HEK293 (cell line): Measurements from ENCODE around the gene INO80C.

Source experiments
- BCL11B ChIP-seq: fragments of 450-650 bp; formaldehyde crosslinking; IDR thresholded peaks from 2 replicates; pipeline ENCODE4 v1.5.1; 2016; ENCODE audit warnings: low read depth, missing biosample characterization, missing genetic modification characterization
- HIC1 ChIP-seq: fragments of 450-650 bp; formaldehyde crosslinking; IDR thresholded peaks from 2 replicates; pipeline ENCODE4 v1.5.1; 2016; ENCODE audit warnings: missing biosample characterization, missing genetic modification characterization
- PBX3 ChIP-seq: sonication (generic); formaldehyde crosslinking; IDR thresholded peaks from 2 replicates; pipeline ENCODE4 v1.8.1; 2022; ENCODE audit warnings: mild to moderate bottlenecking, moderate library complexity, missing genetic modification reagents
- ZBTB21 ChIP-seq: fragments of 450-650 bp; formaldehyde crosslinking; IDR thresholded peaks from 2 replicates; pipeline ENCODE4 v1.5.1; 2017; ENCODE audit warnings: missing biosample characterization, missing genetic modification characterization
- ZBTB26 ChIP-seq: fragments of 450-650 bp; formaldehyde crosslinking; optimal IDR thresholded peaks from 2 replicates; pipeline ENCODE3; 2016; ENCODE audit warnings: missing biosample characterization, mild to moderate bottlenecking, missing genetic modification characterization
- ZBTB44 ChIP-seq: fragments of 450-650 bp; IDR thresholded peaks from 2 replicates; pipeline ENCODE4 v1.5.1; 2018; ENCODE audit warnings: missing biosample characterization, mild to moderate bottlenecking, missing genetic modification characterization
- ZNF140 ChIP-seq: fragments of 450-650 bp; formaldehyde crosslinking; IDR thresholded peaks from 2 replicates; pipeline ENCODE4 v1.5.1; 2016; ENCODE audit warnings: missing biosample characterization, missing genetic modification characterization
- ZNF148 ChIP-seq: fragments of 450-650 bp; formaldehyde crosslinking; IDR thresholded peaks from 2 replicates; pipeline ENCODE4 v1.5.0; 2017; ENCODE audit warnings: missing biosample characterization, missing genetic modification characterization, borderline replicate concordance
- ZNF302 ChIP-seq: fragments of 450-650 bp; formaldehyde crosslinking; IDR thresholded peaks from 2 replicates; pipeline ENCODE4 v1.5.1; 2016; ENCODE audit warnings: missing biosample characterization, missing genetic modification characterization, low read depth
- ZNF398 ChIP-seq: fragments of 450-650 bp; formaldehyde crosslinking; IDR thresholded peaks from 2 replicates; pipeline ENCODE4 v1.5.1; 2017; ENCODE audit warnings: missing biosample characterization, missing genetic modification characterization
- ZNF423 ChIP-seq: fragments of 450-650 bp; formaldehyde crosslinking; IDR thresholded peaks from 2 replicates; pipeline ENCODE4 v1.5.1; 2016; ENCODE audit warnings: missing biosample characterization, missing genetic modification characterization
- ZNF510 ChIP-seq: fragments of 450-650 bp; formaldehyde crosslinking; IDR thresholded peaks from 2 replicates; pipeline ENCODE4 v1.5.1; 2018; ENCODE audit warnings: mild to moderate bottlenecking, missing genetic modification characterization, missing biosample characterization; ENCODE audit not compliant: insufficient replicate concordance
- ZNF513 ChIP-seq: fragments of 450-650 bp; IDR thresholded peaks from 2 replicates; pipeline ENCODE4 v1.5.1; 2018; ENCODE audit warnings: missing biosample characterization, missing genetic modification characterization
- ZNF560 ChIP-seq: fragments of 450-650 bp; formaldehyde crosslinking; IDR thresholded peaks from 2 replicates; pipeline ENCODE4 v1.5.1; 2017; ENCODE audit warnings: missing biosample characterization, missing genetic modification characterization, borderline replicate concordance
- ZNF610 ChIP-seq: fragments of 450-650 bp; formaldehyde crosslinking; IDR thresholded peaks from 2 replicates; pipeline ENCODE4 v1.5.1; 2016; ENCODE audit warnings: missing biosample characterization, missing genetic modification characterization, borderline replicate concordance
- ZNF670 ChIP-seq: fragments of 450-650 bp; formaldehyde crosslinking; IDR thresholded peaks from 2 replicates; pipeline ENCODE4 v1.5.1; 2016; ENCODE audit warnings: missing biosample characterization, missing genetic modification characterization, low read depth
- ZNF704 ChIP-seq: fragments of 450-650 bp; formaldehyde crosslinking; IDR thresholded peaks from 2 replicates; pipeline ENCODE4 v1.5.1; 2016; ENCODE audit warnings: missing biosample characterization, missing genetic modification characterization
- ZXDB ChIP-seq: fragments of 450-650 bp; formaldehyde crosslinking; IDR thresholded peaks from 2 replicates; pipeline ENCODE4 v1.5.1; 2016; ENCODE audit warnings: missing biosample characterization, missing genetic modification characterization

The INO80C gene

GRCh38 chr18:35497370-35498197, at the start of gene INO80C (continued):
- TF ChIP-seq PBX3 (CRISPR knock-in tag), result peak; percentile 56; the same call in 1 of the 2 replicates
- TF ChIP-seq ZNF423 (tag by site-specific recombination), result no peak
- no peak for TF ChIP-seq BCL11B
- peak; percentile 95 for TF ChIP-seq ZXDB (tag by site-specific recombination)
- TF ChIP-seq ZBTB44, result no peak
- TF ChIP-seq ZNF398, result peak; percentile 43
- TF ChIP-seq ZNF148 (tag by site-specific recombination), result peak; percentile 39; the same call in 1 of the 2 replicates
- TF ChIP-seq ZNF610 (tag by site-specific recombination), result peak; percentile 94
- no peak for TF ChIP-seq ZNF704 (tag by site-specific recombination)
- 0 out of 2 replicates have a peak, but pooled peaks have one; percentile 7 for TF ChIP-seq ZNF513 (tag by site-specific recombination)
- peak; percentile 45 for TF ChIP-seq ZNF510 (tag by site-specific recombination)
- TF ChIP-seq ZNF560 (tag by site-specific recombination), result no peak
- TF ChIP-seq ZBTB21 (tag by site-specific recombination), result 0 out of 2 replicates have a peak, but pooled peaks have one; percentile 29
- TF ChIP-seq ZNF302 (tag by site-specific recombination), result 0 out of 2 replicates have a peak, but pooled peaks have one; percentile 51
- no peak for TF ChIP-seq ZNF140
- TF ChIP-seq ZNF670 (tag by site-specific recombination), result no peak
- TF ChIP-seq HIC1 (tag by site-specific recombination), result no peak
- TF ChIP-seq ZBTB26 (tag by site-specific recombination), result peak; percentile 97
